SJSA1 (cell line): ENCODE results near the gene UROD. TPM values are rescaled to one million over a fixed set of nuclear protein-coding genes. Genes with fewer than 3 reads are reported as not detected.
"Not testable (repeated sequence)": the region's sequence is repeated elsewhere in the genome, so short reads cannot be mapped to it uniquely, and the experiment has no call there.

Experiments
- DNase-seq, 2 experiments: peaks; one replicate each; pipeline ENCODE4 v3.0.0-alpha.2; 2015 to 2020; ENCODE audit warnings: low spot score in 2 of 2, low read depth in 1 of 2
- H3K27ac ChIP-seq: fragments of 250-450 bp; sonication (Bioruptor Pico); 2 replicates; pipeline ENCODE4 v1.5.1; 2020; ENCODE audit warnings: mild to moderate bottlenecking, moderate library complexity
- H3K27me3 ChIP-seq: fragments of 250-450 bp; sonication (Bioruptor Pico); replicated peaks from 2 replicates; pipeline ENCODE4 v1.5.1; 2020; ENCODE audit warnings: mild to moderate bottlenecking, moderate library complexity
- H3K36me3 ChIP-seq: fragments of 250-450 bp; sonication (Bioruptor Pico); 2 replicates; pipeline ENCODE4 v1.5.1; 2020; ENCODE audit warnings: mild to moderate bottlenecking
- H3K4me1 ChIP-seq: fragments of 250-450 bp; sonication (Bioruptor Pico); replicated peaks from 2 replicates; pipeline ENCODE4 v1.6.1; 2021; ENCODE audit warnings: mild to moderate bottlenecking
- H3K4me3 ChIP-seq: fragments of 250-450 bp; sonication (Bioruptor Pico); 2 replicates; pipeline ENCODE4 v1.5.1; 2020; ENCODE audit warnings: mild to moderate bottlenecking
- H3K9me3 ChIP-seq: fragments of 250-450 bp; sonication (Bioruptor Pico); replicated peaks from 2 replicates; pipeline ENCODE4 v1.5.1; 2020; ENCODE audit warnings: mild to moderate bottlenecking
- total RNA-seq: library from RNA; depleted of rRNA; stranded (reverse); fragments of >200 nt; shearing (Covaris generic); gene quantifications from 2 replicates; pipeline ENCODE4 v1.2.3, GENCODE V29; 2014

UROD gene
- total RNA-seq, 1 experiment from 2014 or later = 91.3 TPM

- H3K4me3 ChIP-seq, H3K27me3 ChIP-seq, H3K9me3 ChIP-seq, DNase-seq, H3K4me1 ChIP-seq, H3K27ac ChIP-seq: not testable (repeated sequence)
- peaks cover 46% of the 10 kb centered on the region for H3K36me3 ChIP-seq
These were observed 10.5 kb upstream of the UROD start for GRCh38 chr1:45001576-45001975.

- H3K36me3 ChIP-seq = peaks cover 60% of the 10 kb centered on the region
- no peak for DNase-seq
- no peaks in the 10 kb centered on the region for H3K27me3 ChIP-seq
These were observed 9.1 kb upstream of the UROD start for GRCh38 chr1:45002650-45003645.

GRCh38 chr1:45003741-45004140, 8.3 kb upstream of the UROD start:
- no peak overlapping the region for H3K4me3 ChIP-seq
- H3K27me3 ChIP-seq = no peaks in the 10 kb centered on the region
- H3K4me1 ChIP-seq = no peaks in the 10 kb centered on the region
- no peaks in the 10 kb centered on the region for H3K9me3 ChIP-seq
- DNase-seq = no peak
- H3K27ac ChIP-seq = no peak overlapping the region
- peaks cover 68% of the 10 kb centered on the region for H3K36me3 ChIP-seq

More at GRCh38 chr1:45002650-45003645, 9.1 kb upstream of the UROD start:
- Histone ChIP-seq H3K27ac (no peak overlapping the region), H3K9me3 (no peaks in the 10 kb centered on the region), H3K4me1 (no peaks in the 10 kb centered on the region), H3K4me3 (no peak overlapping the region)

- Histone ChIP-seq H3K36me3 (peaks cover 75% of the 10 kb centered on the region), H3K27me3 (no peaks in the 10 kb centered on the region), H3K9me3 (no peaks in the 10 kb centered on the region), H3K27ac (no peak overlapping the region), H3K4me3 (no peak overlapping the region), H3K4me1 (no peaks in the 10 kb centered on the region)
- no peak for DNase-seq
These were observed 7.7 kb upstream of the UROD start for GRCh38 chr1:45004281-45004920.

- peaks cover 86% of the 10 kb centered on the region for H3K36me3 ChIP-seq
- no peak for DNase-seq
These were observed 6.3 kb upstream of the UROD start for GRCh38 chr1:45005761-45006160.

GRCh38 chr1:45007311-45007710, 4.7 kb upstream of the UROD start:
- H3K9me3 ChIP-seq = no peaks in the 10 kb centered on the region
- no peak for DNase-seq
- no peak overlapping the region for H3K4me3 ChIP-seq
- H3K27ac ChIP-seq = no peak overlapping the region
- H3K36me3 ChIP-seq = peaks cover 81% of the 10 kb centered on the region
- H3K4me1 ChIP-seq = peaks cover 14% of the 10 kb centered on the region
- H3K27me3 ChIP-seq = no peaks in the 10 kb centered on the region

More at GRCh38 chr1:45005761-45006160, 6.3 kb upstream of the UROD start:
- Histone ChIP-seq H3K4me1 (peaks cover 7% of the 10 kb centered on the region), H3K27ac (no peak overlapping the region), H3K4me3 (no peak overlapping the region), H3K9me3 (no peaks in the 10 kb centered on the region), H3K27me3 (no peaks in the 10 kb centered on the region)

- no peak overlapping the region for H3K27ac ChIP-seq
- H3K9me3 ChIP-seq = no peaks in the 10 kb centered on the region
- H3K36me3 ChIP-seq = peaks cover 74% of the 10 kb centered on the region
- H3K4me3 ChIP-seq = no peak overlapping the region
- H3K4me1 ChIP-seq = peaks cover 21% of the 10 kb centered on the region
- DNase-seq = no peak
- H3K27me3 ChIP-seq = no peaks in the 10 kb centered on the region
These were observed 4.0 kb upstream of the UROD start for GRCh38 chr1:45008076-45008475.

- Histone ChIP-seq H3K27ac (no peak overlapping the region), H3K4me1 (peaks cover 26% of the 10 kb centered on the region), H3K9me3 (no peaks in the 10 kb centered on the region), H3K36me3 (peaks cover 74% of the 10 kb centered on the region), H3K4me3 (no peak overlapping the region), H3K27me3 (no peaks in the 10 kb centered on the region)
- no peak for DNase-seq
These were observed 3.5 kb upstream of the UROD start for GRCh38 chr1:45008516-45008915.

GRCh38 chr1:45009296-45009865, 2.7 kb upstream of the UROD start:
- H3K36me3 ChIP-seq = peaks cover 74% of the 10 kb centered on the region
- H3K4me1 ChIP-seq = peaks cover 27% of the 10 kb centered on the region

GRCh38 chr1:45009956-45010854, 1.8 kb upstream of the UROD start:
- peaks cover 27% of the 10 kb centered on the region for H3K4me1 ChIP-seq
- DNase-seq = no peak
- no peaks in the 10 kb centered on the region for H3K27me3 ChIP-seq
- H3K4me3 ChIP-seq = peak overlapping the region; percentile 93
- H3K27ac ChIP-seq = no peak overlapping the region
- peaks cover 77% of the 10 kb centered on the region for H3K36me3 ChIP-seq
- H3K9me3 ChIP-seq = no peaks in the 10 kb centered on the region

More at GRCh38 chr1:45009296-45009865, 2.7 kb upstream of the UROD start:
- no peaks in the 10 kb centered on the region for H3K9me3 ChIP-seq
- H3K27ac ChIP-seq = no peak overlapping the region
- peak overlapping the region; percentile 93; the same call in 1 of the 2 replicates for H3K4me3 ChIP-seq
- DNase-seq = no peak
- no peaks in the 10 kb centered on the region for H3K27me3 ChIP-seq

GRCh38 chr1:45010855-45011811, 921 bp upstream of the UROD start, which contains the start of gene HECTD3:
TSS of gene HECTD3 (minus strand) at chr1:45011324. CDS start at chr1:45011257, 67 bp downstream.
- peak; percentile 78 to 79 for DNase-seq

GRCh38 chr1:45012639-45013278, 705 bp downstream of the UROD start:
- Histone ChIP-seq H3K4me1 (peaks cover 27% of the 10 kb centered on the region), H3K27ac (peak overlapping the region; percentile 10), H3K36me3 (peaks cover 57% of the 10 kb centered on the region), H3K27me3 (no peaks in the 10 kb centered on the region), H3K9me3 (no peaks in the 10 kb centered on the region), H3K4me3 (peak overlapping the region; percentile 93)
- DNase-seq = peak; percentile 44 to 72

More at GRCh38 chr1:45010855-45011811, 921 bp upstream of the UROD start, which contains the start of gene HECTD3:
- H3K27ac ChIP-seq = peak within 1 kb of the TSS; percentile 10
- peaks cover 73% of the 10 kb centered on the region for H3K36me3 ChIP-seq
- H3K4me1 ChIP-seq = peaks cover 27% of the 10 kb centered on the region
- no peaks in the 10 kb centered on the region for H3K9me3 ChIP-seq
- peak within 1 kb of the TSS; percentile 93 for H3K4me3 ChIP-seq
- no peaks in the 10 kb centered on the region for H3K27me3 ChIP-seq
